KMS-11 (cell line): ENCODE data around the gene COQ6.
"Not testable (repeated sequence)": the region's sequence is repeated elsewhere in the genome, so short reads cannot be mapped to it uniquely, and the experiment has no call there.

ENCODE experiments used
- H2AFZ ChIP-seq: fragments of 200-600 bp; sonication (generic); 2 replicates; pipeline ENCODE4 v1.6.1; 2016; ENCODE audit warnings: antibody characterized with exemption, mixed run types, low read depth
- H3K27ac ChIP-seq: fragments of 200-600 bp; sonication (generic); 2 replicates; pipeline ENCODE4 v1.6.1; 2016; ENCODE audit warnings: mild to moderate bottlenecking, mixed run types
- H3K27me3 ChIP-seq: fragments of 200-600 bp; sonication (generic); 2 replicates; pipeline ENCODE4 v1.6.1; 2017; ENCODE audit warnings: mild to moderate bottlenecking, low read depth, mixed run types, moderate library complexity; ENCODE audit not compliant: insufficient read depth
- H3K36me3 ChIP-seq: fragments of 200-600 bp; sonication (generic); 2 replicates; pipeline ENCODE4 v1.6.1; 2017; ENCODE audit warnings: mild to moderate bottlenecking, mixed run types; ENCODE audit not compliant: insufficient read depth
- H3K4me1 ChIP-seq: fragments of 200-600 bp; sonication (generic); 2 replicates; pipeline ENCODE4 v1.6.1; 2016; ENCODE audit warnings: mild to moderate bottlenecking, low read depth, mixed run types; ENCODE audit not compliant: poor library complexity, severe bottlenecking
- H3K4me2 ChIP-seq: fragments of 200-600 bp; sonication (generic); 2 replicates; pipeline ENCODE4 v1.7.0; 2016; ENCODE audit warnings: mild to moderate bottlenecking, mixed run types
- H3K4me3 ChIP-seq: fragments of 200-600 bp; sonication (generic); IDR thresholded peaks from 2 replicates; pipeline ENCODE4 v1.6.1; 2017; ENCODE audit warnings: low read depth, low read length, mixed read lengths; ENCODE audit not compliant: insufficient read depth
- H3K79me2 ChIP-seq: fragments of 200-600 bp; sonication (generic); 2 replicates; pipeline ENCODE4 v1.6.1; 2016; ENCODE audit warnings: low read depth, mixed run types; ENCODE audit not compliant: insufficient read depth
- H3K9ac ChIP-seq: fragments of 200-600 bp; sonication (generic); 2 replicates; pipeline ENCODE4 v1.6.1; 2016; ENCODE audit warnings: mild to moderate bottlenecking, mixed run types
- H4K20me1 ChIP-seq: fragments of 200-600 bp; sonication (generic); 2 replicates; pipeline ENCODE4 v1.6.1; 2016; ENCODE audit warnings: mild to moderate bottlenecking, mixed run types; ENCODE audit not compliant: insufficient read depth
- TF ChIP-seq, protein P1 (sequence below): fragments of 200-600 bp; sonication (generic); conservative IDR thresholded peaks from 2 replicates; pipeline ENCODE4 v1.6.1; 2017; ENCODE audit warnings: low read depth, mild to moderate bottlenecking, antibody characterized with exemption, low read length, moderate library complexity, mixed read lengths

Gene COQ6

DNA sequence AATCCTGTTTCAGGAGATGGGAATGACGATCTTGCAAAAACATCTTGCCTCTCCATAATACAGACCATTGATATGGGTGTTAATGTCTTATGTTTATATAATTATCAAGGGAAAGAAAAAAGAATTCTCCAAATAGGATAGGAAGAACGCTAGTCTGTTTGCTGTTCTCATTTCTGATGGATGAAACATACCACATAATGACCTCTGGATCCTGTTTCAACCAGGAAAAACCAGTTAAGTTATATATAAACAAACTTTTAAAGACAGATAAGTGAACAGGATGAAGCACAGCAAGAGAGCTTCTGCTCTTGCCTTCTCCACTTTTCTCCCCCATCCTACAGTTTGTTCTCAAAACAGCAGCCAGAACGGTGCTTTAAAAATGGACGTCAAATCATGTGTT lies 27.8 kb downstream of the COQ6 start:
- Histone ChIP-seq H3K4me2 (no peak overlapping the region), H4K20me1 (no peaks in the 10 kb centered on the region), H3K4me1 (no peaks in the 10 kb centered on the region), H3K4me3 (no peak overlapping the region), H3K9ac (no peak overlapping the region), H3K27ac (no peak overlapping the region), H3K36me3 (no peaks in the 10 kb centered on the region), H3K79me2 (no peaks in the 10 kb centered on the region), H2AFZ (no peak overlapping the region), H3K27me3 (no peaks in the 10 kb centered on the region)
- TF ChIP-seq, protein P1, sequence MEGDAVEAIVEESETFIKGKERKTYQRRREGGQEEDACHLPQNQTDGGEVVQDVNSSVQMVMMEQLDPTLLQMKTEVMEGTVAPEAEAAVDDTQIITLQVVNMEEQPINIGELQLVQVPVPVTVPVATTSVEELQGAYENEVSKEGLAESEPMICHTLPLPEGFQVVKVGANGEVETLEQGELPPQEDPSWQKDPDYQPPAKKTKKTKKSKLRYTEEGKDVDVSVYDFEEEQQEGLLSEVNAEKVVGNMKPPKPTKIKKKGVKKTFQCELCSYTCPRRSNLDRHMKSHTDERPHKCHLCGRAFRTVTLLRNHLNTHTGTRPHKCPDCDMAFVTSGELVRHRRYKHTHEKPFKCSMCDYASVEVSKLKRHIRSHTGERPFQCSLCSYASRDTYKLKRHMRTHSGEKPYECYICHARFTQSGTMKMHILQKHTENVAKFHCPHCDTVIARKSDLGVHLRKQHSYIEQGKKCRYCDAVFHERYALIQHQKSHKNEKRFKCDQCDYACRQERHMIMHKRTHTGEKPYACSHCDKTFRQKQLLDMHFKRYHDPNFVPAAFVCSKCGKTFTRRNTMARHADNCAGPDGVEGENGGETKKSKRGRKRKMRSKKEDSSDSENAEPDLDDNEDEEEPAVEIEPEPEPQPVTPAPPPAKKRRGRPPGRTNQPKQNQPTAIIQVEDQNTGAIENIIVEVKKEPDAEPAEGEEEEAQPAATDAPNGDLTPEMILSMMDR: no peak

DNA sequence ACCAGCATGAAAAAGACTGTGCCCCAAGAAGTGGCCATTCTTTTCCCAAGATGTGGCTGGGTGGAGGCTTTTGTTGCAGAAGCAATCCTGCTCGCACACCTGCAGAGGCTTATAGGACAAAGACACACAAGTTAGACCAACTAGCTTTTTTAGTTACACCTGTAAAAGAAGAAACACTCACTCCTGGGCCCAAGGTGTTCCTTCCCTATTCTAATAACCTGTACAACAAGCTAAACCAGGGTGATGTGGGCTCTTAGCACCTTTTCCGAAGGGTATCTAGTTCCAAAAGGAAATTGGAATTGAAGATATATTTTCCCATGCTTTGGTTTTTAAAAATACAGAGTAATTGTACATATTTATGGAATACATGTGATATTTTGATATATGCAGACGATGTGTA lies 38.0 kb downstream of the COQ6 start:
- Histone ChIP-seq H3K9ac (no peak overlapping the region), H2AFZ (no peak overlapping the region), H3K79me2 (no peaks in the 10 kb centered on the region), H3K4me1 (no peaks in the 10 kb centered on the region), H3K36me3 (no peaks in the 10 kb centered on the region), H3K4me2 (no peak overlapping the region), H4K20me1 (no peaks in the 10 kb centered on the region), H3K27me3 (no peaks in the 10 kb centered on the region), H3K27ac (no peak overlapping the region), H3K4me3 (no peak overlapping the region)
- TF ChIP-seq, protein P1: no peak

DNA sequence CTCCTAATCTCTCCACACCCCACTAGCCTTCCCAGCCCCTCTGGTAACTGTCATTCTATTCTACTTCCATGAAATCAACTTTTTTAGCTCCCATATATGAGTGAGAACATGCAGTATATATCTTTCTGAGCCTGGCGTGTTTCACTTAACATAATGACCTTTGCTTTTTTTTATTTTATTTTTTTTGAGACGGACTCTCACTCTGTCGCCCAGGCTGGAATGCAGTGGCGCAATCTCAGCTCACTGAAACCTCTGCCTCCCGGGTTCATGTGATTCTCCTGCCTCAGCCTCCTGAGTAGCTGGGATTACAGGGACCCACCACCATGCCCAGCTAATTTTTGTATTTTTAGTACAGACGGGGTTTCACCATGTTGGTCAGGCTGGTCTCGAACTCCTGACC lies 38.6 kb downstream of the COQ6 start:
- H3K4me3 ChIP-seq, H3K4me1 ChIP-seq, H4K20me1 ChIP-seq, H3K27ac ChIP-seq, H3K79me2 ChIP-seq, H3K9ac ChIP-seq, H3K4me2 ChIP-seq, H3K36me3 ChIP-seq, H3K27me3 ChIP-seq, H2AFZ ChIP-seq: not testable (repeated sequence)

DNA sequence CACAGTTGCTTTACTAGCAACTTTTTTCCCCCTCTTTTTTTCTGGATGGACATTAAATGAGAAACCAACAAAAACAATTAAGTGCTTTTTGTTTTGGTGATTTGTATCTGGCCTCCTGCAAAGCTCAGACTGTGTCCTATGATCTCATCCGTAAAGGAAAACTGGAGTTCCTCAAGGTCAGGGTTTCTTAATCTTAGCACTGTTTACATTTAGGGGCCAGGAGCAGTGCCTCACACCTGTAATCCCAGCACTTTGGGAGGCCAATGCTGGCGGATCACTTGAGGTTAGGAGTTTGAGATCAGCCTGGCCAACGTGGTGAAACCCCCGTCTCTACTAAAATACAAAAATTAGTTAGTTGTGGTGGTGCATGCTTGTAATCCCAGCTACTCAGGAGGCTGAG lies 41.0 kb downstream of the COQ6 start:
- Histone ChIP-seq H3K27me3 (no peaks in the 10 kb centered on the region), H3K4me1 (no peaks in the 10 kb centered on the region), H3K4me2 (no peak overlapping the region), H3K27ac (no peak overlapping the region), H2AFZ (no peak overlapping the region), H3K36me3 (no peaks in the 10 kb centered on the region), H3K9ac (no peak overlapping the region), H3K79me2 (no peaks in the 10 kb centered on the region), H3K4me3 (no peak overlapping the region), H4K20me1 (no peaks in the 10 kb centered on the region)
- TF ChIP-seq, protein P1: no peak

DNA sequence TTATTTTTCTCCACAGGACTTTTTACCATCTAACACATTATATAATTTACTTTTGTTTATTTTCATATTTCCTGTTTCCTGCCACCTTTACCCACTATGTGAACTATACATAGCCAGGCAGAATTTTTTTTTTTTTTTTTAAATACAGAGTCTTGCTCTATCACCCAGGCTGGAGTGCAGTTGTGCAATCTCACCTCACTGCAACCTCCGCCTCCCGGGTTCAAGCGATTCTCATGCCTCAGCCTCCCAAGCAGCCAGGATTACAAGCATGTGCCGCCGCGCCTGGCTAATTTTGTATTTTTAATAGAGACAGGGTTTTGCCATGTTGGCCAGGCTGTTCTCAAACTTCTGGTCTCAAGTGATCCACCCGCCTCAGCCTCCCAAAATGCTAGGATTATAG lies 44.8 kb downstream of the COQ6 start:
- not testable (repeated sequence) for H4K20me1 ChIP-seq, H3K27ac ChIP-seq, H3K4me1 ChIP-seq, H3K79me2 ChIP-seq, H3K4me2 ChIP-seq, H2AFZ ChIP-seq, H3K36me3 ChIP-seq, H3K4me3 ChIP-seq, H3K9ac ChIP-seq, H3K27me3 ChIP-seq

DNA sequence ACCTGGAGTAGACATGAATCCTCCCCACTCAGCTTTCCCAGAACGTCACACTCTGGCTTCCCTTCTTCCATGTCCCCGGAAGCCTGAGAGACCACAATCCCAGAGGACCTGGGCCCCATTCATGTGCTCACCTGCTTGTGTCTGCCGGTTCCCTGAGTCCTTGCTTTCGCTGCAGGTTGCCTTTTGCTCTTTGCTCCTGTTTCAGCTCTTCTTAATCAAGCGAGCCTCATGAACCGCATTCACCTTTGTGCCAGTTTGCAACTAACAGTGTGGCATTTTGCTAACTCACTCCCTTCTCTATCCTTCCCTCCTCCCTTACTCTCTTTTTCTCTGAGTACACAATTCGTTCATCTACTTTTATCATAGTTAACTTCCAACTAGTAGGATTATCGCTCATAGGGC lies 45.9 kb downstream of the COQ6 start:
- H4K20me1 ChIP-seq: no peaks in the 10 kb centered on the region
- H3K4me3 ChIP-seq: no peak overlapping the region
- TF ChIP-seq, protein P1: no peak
- no peaks in the 10 kb centered on the region for H3K36me3 ChIP-seq
- H3K27me3 ChIP-seq: no peaks in the 10 kb centered on the region
- H3K4me1 ChIP-seq: no peaks in the 10 kb centered on the region
- no peak overlapping the region for H3K27ac ChIP-seq
- H3K4me2 ChIP-seq: no peak overlapping the region
- no peak overlapping the region for H3K9ac ChIP-seq
- H3K79me2 ChIP-seq: no peaks in the 10 kb centered on the region
- no peak overlapping the region for H2AFZ ChIP-seq
